ENCODE results near the gene GXYLT2. TPM values are rescaled to one million over a fixed set of nuclear protein-coding genes. Genes with fewer than 3 reads are reported as not detected.

GXYLT2 gene
- total RNA-seq, 4 donors from 2014 or later: 0.72 to 6.8 (median 2.3) TPM

GRCh38 chr3:73026111-73026759 lies 138.4 kb downstream of the GXYLT2 start:
- intact Hi-C loops (cut with DNase I; ENCODE audit: low total_unique reads): no loop called here
- no peak overlapping the region for H3K4me3 ChIP-seq (ENCODE audit: low read depth, poor library complexity, severe bottlenecking)
- 86% methylated on average over 6 of the region's 6 CpGs for WGBS, 2 donors
- no peak for DNase-seq (ENCODE audit: low spot score in 2 of 2)
- TF ChIP-seq POLR2A (IDR thresholded peaks at IDR 0.05) (no peak), CTCF (IDR thresholded peaks at IDR 0.05) (no peak)

Other genes starting within 250 kb of the GXYLT2 start
- gene SHQ1, start 39.6 kb upstream of the GXYLT2 start, total RNA-seq: 10 to 100 TPM in 2 of 4 donors, 1 to 10 TPM in 2; 9.7 to 17.2 (median 12.2) TPM
- gene PPP4R2, start 108.8 kb downstream of the GXYLT2 start, total RNA-seq: 10 to 100 TPM; 29.3 to 34.9 (median 30.7) TPM
- gene EBLN2, start 173.6 kb downstream of the GXYLT2 start, total RNA-seq: 1 to 10 TPM in 3 of 4 donors, under 1 TPM in 1; 0.93 to 3.7 (median 1.5) TPM

Data from lower leg skin (tissue), 4 donors.